Epithelial cell of proximal tubule (primary cell): Measurements from ENCODE around the gene SHQ1. TPM values are rescaled to one million over a fixed set of nuclear protein-coding genes. Genes with fewer than 3 reads are reported as not detected.

ENCODE experiments used
- DNase-seq: peaks from one replicate; pipeline ENCODE4 v3.0.0-alpha.2; 2011; ENCODE audit warnings: low read depth
- H3K4me3 ChIP-seq: 2 replicates; pipeline ENCODE4 v1.5.1; 2011; ENCODE audit warnings: low read depth, mild to moderate bottlenecking, low read length
- CTCF ChIP-seq: conservative IDR thresholded peaks from 2 replicates; pipeline ENCODE4 v1.5.1; 2012; ENCODE audit warnings: low read depth, mild to moderate bottlenecking, low read length
- total RNA-seq: library from RNA; depleted of rRNA; stranded (reverse); fragments of >200 nt; gene quantifications from 2 replicates; pipeline ENCODE4 v1.2.3, GENCODE V29; 2015

The SHQ1 gene
- total RNA-seq, 1 donor from 2014 or later = 15.2 TPM

- no peak overlapping the region for H3K4me3 ChIP-seq
- TF ChIP-seq CTCF = no peak
- DNase-seq = no peak
Measured at GRCh38 chr3:72766866-72767265, 81.4 kb downstream of the SHQ1 start.

- H3K4me3 ChIP-seq = no peak overlapping the region
- no peak for DNase-seq
- TF ChIP-seq CTCF = no peak
Measured at GRCh38 chr3:72763751-72764440, 84.3 kb downstream of the SHQ1 start.

GRCh38 chr3:72761410-72761809, 86.8 kb downstream of the SHQ1 start:
- DNase-seq = no peak
- no peak overlapping the region for H3K4me3 ChIP-seq
- TF ChIP-seq CTCF = no peak

GRCh38 chr3:72760225-72760624, 88.0 kb downstream of the SHQ1 start:
- DNase-seq = no peak
- no peak for TF ChIP-seq CTCF
- H3K4me3 ChIP-seq = no peak overlapping the region

GRCh38 chr3:72756900-72757299, 91.3 kb downstream of the SHQ1 start:
- H3K4me3 ChIP-seq = no peak overlapping the region
- no peak for TF ChIP-seq CTCF
- no peak for DNase-seq

- no peak for TF ChIP-seq CTCF
- no peak overlapping the region for H3K4me3 ChIP-seq
- no peak for DNase-seq
Measured at GRCh38 chr3:72754582-72754981, 93.7 kb downstream of the SHQ1 start.

GRCh38 chr3:72753495-72753894, 94.8 kb downstream of the SHQ1 start:
- no peak overlapping the region for H3K4me3 ChIP-seq
- DNase-seq = no peak
- TF ChIP-seq CTCF = no peak
